NCI-H1930 (cell line): ENCODE data around the gene S1PR2.
A peak's percentile ranks its signal among the peaks of the same experiment; 100 is the strongest.
"Not testable (repeated sequence)": the region's sequence is repeated elsewhere in the genome, so short reads cannot be mapped to it uniquely, and the experiment has no call there.

Source experiments
- DNase-seq, 2 experiments: peaks; one replicate each; lab custom pipeline; 2025; lab: John Stamatoyannopoulos, UW

S1PR2 gene

DNA sequence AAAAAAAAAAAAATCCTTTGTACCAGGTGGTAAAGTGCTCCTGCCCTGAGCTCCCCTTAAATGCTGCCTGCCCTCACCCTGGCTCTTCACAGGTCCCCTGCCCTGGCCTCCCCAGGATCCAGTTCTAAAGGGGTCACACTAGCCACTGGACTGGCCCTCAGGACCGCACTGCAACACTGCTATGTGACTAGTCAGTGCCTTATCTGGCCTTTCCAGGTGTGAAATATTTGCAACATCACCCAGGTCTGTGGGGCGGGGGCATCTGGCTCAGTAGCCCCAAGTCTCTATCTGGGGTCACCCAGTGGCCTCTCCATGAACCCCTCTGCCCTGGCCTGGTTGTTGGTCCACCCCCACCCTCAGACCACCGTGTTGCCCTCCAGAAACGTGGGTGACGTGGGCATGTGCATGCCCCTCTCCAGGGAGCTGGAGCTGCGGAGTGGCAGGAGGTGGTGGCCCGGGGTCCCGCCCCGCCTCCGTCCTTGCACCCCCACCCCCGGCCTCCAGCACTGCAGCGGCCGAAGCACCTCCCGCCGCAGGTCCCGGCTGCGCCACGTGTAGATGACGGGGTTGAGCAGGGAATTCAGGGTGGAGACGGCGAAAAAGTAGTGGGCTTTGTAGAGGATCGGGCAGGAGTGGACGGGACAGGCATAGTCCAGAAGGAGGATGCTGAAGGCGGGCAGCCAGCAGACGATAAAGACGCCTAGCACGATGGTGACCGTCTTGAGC lies 7.5 kb downstream of the S1PR2 start:
- DNase-seq: no peak

DNA sequence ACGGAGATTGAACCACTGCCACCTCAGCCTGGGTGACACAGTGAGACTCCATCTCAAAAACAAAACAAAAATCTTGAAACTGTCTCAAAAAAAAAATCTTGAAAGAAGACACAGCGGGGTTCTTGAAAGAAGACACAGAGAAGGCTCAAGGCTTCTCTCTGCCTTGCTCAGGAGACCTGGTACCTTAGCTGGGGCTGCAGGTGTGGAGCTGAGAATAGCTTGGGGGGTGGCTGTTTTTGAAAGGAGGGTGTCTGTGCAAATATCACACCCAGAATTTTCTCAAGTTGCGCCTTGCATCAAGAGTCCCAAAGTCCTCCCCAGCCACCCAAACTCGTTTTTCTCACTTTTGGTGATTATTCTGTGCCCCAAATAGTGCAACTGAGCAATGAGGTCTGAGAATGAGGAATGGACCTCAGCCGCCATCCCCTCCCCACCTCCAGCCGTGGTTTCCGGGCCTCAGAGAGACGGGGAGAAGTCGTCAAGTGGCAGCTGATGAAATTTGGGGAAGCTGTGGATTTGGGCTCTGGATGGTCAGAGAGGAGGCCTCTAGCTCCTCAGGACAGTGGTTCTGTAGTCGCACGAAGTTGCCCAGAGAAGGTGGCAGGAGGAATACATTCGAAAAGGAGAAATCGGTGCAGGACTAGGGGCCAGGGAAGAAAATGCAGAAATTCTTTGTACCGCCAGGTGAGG lies 8.8 kb downstream of the S1PR2 start:
- no peak for DNase-seq

DNA sequence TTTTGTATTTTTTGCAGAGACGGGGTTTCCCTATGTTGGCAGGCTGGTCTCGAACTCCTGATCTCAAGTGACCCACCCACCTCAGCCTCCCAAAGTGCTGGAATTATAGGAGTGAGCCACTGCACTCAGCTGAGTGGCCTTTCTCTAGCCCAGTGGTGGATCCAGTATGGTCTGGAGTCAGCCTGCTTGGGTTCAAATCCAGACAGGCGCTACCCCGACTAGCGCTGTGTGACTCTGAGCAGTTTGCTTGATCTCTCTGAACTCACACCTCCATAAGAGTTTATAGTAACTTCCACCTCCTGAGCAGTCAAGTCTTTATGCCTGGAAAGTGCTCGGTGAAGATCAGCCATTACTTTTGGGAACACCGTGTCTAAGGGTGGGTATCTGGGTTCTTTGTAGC lies 10.4 kb downstream of the S1PR2 start:
- no peak for DNase-seq

DNA sequence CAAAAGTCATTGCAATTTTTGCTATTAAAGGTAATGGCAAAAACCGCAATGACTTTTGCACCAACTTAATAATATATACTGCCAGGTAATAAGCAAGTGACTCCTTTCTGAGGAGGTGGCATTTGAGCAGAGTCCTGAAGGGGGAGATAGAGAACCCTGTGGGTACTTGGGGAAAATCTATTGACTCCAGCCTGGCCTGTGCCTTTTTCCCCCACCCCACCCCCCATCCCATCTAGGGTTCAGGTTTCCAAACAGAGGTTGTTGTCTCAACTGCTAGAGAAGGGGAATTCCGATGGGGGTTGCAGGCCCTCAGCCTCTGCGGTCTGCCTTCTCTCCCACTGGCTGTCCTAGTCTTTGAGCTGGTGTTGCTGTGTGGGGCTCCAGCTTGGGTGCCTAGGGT lies 11.5 kb downstream of the S1PR2 start:
- no peak for DNase-seq

DNA sequence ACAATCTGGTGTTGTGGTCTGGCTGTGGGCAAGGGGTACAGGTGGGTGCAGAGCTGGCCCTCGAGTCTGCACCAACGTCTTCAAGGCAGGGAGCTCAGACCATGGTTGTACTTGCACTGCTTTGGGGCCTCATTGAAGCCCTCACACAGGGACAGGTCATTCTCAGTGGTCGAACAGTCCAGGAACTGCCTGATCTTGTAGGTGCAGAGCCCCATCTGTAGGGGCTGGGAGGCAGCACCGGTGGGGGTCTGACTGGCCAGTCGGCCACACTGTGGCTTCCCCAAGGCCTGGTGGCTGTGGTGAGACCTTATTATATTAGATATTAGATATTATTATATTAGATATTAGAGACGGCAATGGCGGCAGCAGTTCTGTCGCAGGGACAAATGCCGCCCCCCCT lies 14.0 kb downstream of the S1PR2 start:
- DNase-seq: no peak

DNA sequence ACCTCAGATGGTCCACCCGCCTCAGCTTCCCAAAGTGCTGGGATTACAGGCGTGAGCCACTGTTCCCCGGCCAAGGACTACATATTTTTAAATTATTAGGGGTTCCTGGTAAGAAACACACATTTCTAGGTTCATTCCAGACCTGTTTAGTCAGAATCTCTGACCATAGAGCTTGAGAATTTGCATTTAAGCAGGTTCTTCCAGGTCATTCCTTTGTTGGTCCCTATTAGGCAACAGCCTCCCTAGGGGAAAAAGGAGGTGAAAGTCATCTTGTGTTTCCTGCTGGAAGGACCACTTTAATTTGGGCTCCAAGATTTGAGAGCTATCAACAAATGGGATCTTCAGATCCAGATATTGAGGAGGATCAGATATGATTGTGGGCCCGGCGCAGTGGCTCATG lies 16.3 kb downstream of the S1PR2 start:
- no peak for DNase-seq

DNA sequence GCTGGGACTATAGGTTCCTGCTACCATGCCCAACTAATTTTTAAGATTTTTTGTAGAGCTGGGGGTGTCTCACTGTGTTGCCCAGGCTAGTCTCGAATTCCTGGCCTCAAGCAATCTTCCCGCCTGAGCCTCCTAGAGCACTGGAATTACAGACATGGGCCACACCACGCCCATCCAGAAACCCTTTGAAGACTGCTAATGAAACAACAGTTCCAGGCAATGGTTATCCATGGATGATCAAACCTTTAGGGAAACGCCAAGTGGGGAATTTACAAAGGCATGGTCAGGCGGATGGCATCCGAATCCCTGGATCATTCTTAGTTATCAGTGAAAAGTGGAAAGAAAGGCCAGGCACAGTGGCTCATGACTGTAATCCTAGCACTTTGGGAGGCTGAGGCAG lies 19.4 kb downstream of the S1PR2 start:
- DNase-seq: no peak

DNA sequence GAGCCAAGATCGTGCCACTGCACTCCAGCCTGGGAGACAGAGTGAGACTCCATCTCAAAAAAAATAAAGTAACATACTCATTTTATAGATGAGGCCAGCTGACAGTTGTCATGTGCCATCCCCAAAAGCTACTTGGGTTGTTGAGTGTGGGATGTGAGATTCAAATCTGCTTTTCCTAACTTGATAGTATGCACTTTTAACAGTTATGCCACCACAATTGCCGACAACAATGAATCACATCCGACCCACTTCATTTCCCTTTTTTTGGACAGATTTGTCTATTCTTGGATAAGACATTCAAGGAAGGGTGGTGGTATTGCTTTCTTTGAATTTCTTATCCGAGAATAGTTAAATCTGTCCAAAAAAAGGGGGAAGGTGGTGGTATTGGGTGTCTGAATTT lies 20.1 kb downstream of the S1PR2 start:
- no peak for DNase-seq

DNA sequence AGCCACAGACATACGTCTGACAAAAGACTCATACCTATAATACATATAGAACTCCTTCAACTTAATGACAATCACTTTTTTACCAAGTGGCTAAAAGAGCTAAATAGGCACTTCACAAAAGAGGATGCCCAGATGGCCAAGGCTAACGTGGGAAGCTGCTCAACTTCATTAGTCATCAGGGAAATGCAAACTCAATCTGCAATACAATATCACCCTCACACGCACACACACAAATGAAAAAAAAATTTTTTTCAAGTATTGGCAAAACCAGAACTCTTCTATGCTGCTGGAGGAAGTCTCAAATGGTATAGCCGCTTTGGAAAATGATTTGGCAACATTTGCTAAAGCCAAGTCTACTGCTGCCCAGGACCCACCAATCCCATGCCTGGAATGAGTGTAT lies 21.8 kb downstream of the S1PR2 start:
- DNase-seq: no peak

DNA sequence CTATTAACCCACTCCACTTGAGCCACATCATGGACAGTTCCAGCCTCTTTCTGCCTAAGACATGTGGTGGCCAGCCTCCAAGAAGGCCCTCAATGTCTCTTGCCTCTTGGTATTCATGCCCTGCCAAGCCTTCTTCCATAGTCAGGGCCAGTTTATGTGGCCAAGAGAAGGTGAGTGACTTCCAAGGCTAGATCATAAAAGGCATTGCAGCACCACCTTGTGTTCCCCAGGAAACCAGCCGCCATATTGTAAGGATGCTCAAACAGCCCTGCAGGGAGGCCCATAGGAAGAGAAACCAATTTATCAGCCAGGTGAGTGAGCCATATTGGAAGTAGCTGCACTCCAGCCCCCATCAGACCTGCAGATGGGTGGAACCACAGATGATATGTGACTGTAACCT lies 24.1 kb downstream of the S1PR2 start:
- no peak for DNase-seq

DNA sequence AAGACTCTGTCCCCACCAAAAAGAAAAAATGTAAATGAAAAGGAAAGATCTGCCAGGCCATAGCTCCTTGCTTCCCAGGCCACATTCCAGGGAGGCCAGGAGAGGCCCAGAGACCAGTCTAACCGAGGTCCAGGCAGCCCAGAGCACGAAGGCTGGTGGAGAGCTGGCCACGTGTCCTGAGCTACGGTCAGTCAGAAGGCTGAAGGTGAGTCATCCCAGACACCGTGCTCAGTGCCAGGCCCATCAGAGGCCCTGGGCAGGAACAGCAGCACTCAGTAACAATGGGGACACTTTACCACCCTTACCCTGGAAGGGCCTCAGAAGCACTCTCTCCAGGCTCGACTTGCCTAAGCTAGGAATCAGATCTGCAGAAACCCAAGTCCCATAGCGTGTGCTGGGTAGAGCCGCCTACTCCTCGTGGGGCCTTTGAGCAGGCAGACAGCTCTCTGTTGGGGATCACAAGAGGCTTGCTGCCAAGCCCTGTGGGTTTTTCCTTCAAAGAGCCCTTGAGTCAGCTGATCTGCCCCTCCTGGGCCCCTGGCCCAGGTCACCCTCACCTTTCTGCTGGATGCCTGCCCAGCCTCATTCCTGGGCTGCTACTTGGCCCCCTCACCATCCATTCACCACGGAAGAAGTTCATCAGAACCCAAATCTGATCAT lies 24.8 kb downstream of the S1PR2 start:
- DNase-seq: no peak

DNA sequence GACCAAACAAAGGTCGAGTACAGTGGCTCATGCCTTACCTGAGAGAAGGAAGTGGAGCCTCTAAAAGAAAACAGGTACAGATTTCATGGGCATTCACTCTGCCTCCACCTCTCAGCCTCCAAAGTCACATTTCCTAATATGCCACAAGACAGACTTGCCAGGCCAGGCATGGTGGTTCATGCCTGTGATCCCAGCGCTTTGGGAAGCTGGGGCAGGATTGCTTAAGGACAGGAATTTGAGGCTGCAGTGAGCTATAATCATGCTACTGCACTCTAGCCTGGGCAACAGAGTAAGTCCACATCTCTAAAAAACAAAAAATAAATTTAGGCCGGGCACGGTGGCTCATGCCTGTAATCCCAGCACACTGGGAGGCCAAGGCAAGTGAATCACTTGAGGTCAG lies 25.5 kb downstream of the S1PR2 start:
- no peak for DNase-seq

DNA sequence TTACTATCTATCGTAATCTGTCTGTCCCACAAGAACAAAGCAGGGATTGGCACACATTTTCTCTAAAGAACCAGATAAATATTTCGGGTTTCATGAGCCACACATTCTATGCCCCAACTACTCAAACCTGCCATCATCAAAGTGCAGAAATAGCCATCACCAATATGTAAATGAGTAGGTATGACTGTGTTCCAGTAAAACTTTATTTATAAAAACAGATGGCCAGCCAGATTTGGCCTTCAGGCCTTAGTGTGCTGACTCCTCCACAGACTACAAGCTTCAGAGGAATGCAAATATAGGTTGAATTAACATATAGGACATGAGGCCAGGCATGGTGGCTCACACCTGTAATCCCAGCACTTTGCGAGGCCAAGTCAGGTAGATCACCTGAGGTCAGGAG lies 27.4 kb downstream of the S1PR2 start:
- no peak for DNase-seq

DNA sequence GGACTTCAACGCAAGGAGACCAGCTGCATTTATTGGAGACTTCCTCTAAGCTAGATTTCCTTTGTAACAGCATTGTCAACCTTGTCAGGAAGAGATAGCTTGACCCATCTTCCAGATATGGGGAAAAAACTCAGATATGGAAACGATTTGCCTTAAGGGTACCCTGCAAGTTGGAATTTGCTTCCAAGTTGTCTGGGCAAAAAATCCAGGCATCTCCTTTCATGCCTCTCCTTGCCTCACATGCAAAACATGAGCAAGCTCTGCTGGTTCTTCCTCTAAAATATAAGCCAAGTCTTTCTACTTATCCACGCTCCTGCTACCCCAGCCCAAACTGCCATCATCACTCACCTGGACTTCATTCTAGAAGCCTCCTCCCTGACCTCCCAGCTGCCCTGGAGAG lies 30.0 kb downstream of the S1PR2 start:
- DNase-seq: no peak

DNA sequence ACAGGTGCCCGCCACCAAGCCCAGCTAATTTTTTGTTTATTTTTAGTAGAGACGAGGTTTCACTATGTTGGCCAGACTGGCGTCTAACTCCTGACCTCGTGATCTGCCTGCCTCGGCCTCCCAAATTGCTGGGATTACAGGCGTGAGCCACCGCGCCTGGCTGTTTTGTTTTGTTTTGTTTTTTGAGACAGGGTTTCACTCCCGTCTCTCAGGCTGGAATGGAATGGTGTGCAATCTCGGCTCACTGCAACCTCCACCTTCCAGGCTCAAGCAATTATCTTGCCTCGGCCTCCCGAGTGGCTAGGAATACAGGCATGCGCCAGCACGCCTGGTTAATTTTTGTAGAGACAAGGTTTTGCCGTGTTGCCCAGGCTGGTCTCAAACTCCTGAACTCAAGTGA lies 31.0 kb downstream of the S1PR2 start:
- DNase-seq: not testable (repeated sequence)

DNA sequence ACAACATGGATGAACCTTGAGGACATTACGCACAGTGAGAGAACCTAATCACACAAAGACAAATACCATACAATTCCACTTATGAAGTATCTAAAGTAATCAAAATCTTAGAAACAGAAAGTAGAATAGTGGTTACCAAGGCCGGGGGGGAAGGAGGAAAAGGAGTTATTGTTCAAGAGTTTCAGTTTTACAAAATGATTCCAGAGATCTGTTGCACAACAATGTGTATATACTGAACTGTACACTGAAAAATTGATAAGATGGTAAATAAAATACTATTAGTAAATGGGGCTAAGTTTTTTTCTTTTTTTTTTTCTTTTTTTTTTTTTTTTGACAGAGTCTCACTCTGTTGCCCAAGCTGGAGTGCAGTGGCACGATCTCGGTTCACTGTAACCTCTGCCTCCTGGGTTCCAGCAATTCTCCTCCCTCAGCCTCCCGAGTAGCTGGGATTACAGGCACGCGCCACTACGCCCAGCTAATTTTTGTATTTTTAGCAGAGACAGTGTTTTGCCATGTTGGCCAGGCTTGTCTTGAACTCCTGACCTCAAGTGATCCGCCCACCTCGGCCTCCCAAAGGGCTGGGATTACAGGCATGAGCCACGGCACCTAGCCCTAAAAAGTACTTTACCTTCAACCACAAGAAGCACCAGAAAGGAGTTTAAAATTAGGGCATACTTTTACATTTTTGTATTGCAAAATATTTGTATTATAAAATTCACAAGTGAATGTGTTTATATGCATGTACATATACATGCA lies 32.1 kb downstream of the S1PR2 start:
- DNase-seq: not testable (repeated sequence)

DNA sequence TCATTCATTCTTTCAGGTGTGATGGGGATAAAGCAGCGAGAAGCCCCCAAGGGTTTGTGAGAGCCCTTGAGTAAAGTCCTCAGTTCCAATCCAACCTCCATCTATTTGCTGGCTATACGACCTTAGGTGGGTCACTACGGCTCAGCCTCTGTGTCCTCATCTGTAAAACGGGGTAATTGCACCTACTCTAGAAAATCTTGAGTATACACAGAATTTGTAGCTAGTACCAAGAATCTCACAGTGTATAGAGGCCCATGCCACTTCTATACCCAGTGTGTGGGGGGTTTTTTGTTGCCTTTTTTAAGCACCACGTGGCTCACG lies 36.0 kb downstream of the S1PR2 start:
- no peak for DNase-seq

DNA sequence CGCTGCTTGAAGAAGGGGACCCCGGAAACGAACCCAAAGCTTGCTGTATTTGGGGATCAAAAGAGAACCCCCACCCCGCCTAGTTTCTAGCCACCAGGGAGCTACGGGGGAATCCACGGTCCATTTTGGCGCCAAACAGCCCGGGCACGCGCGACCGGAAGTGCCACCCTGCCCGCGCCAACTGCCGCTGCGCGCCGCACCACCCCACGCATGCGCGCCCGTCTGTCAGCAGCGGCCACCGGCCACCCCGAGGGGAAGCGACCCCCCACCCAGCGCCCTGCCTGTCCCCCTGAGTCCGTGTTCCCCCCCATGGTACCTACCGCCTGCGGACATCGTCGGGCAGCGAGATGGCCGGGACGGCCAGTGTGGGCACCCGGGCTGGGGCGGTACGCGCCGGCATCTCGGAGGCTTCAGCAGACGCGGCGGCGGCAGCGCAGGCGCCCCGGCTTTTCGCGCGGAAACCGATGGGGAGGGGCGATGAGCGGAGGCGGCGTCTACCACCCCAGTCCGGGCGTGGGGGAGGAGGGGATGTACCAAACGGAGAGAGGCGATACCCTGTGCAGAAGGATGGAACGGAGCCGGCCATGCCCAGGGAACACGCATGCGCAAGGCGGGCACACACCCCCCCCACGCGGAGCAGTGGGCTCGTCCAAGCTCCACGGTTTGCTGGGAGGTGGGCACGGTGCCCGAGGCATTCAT lies 36.5 kb downstream of the S1PR2 start, which contains the start of gene DNMT1:
Gene DNMT1, minus strand, starts transcription at position 454 of the 699 bp plus-strand sequence. Its CDS starts 54 bp downstream, at position 400.
- DNase-seq: peak; percentile 80 to 92

DNA sequence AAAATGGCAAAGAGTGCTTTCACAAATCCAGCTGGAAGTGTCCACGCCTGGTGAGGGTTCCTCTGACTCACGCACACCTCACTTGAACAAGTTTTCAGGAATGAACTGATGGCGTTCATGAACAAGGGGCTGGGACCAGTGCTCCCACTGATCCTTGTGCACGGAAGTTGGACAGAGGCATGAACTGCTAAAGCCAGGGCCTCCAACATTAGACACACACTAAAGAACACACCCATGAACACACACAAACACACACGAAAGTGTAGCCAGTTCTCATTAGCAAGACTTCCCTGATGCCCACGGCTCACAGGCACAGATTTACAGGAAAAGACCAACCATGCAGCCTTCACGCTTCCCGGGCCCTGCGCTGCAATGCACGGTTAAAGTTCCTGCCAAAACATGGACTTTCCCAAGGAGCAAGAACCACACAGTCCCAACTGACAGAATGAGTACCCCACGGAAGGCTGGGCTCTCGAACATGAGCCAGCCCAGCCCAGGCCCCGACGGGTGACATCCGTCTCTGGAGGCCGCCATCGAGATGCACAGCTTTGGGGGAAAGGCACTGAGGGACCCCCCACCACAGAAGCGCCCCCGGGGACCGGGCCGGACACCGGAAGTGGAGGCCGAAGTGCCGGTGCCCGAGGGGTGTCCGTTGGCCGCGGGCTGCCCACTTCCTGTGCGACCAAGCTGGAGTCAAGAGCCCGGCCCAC lies 37.2 kb downstream of the S1PR2 start:
- no peak for DNase-seq

DNA sequence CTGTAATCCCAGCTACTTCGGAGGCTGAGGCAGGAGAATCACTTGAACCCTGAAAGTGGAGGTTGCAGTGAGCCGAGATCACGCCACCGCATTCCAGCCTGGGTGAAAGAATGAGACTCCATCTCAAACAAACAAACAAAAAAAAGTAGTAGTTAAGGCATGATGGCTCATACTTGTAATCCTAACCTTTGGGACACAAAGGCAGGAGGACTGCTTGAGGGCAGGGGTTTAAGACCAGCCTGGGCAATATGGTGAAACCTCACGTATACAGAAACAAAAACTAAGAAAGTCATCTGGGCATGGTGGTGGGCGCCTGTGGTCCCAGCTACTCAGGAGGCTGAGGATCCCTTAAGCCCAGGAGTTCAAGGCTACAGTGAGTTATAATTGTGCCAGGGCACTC lies 38.2 kb downstream of the S1PR2 start:
- DNase-seq: no peak

DNA sequence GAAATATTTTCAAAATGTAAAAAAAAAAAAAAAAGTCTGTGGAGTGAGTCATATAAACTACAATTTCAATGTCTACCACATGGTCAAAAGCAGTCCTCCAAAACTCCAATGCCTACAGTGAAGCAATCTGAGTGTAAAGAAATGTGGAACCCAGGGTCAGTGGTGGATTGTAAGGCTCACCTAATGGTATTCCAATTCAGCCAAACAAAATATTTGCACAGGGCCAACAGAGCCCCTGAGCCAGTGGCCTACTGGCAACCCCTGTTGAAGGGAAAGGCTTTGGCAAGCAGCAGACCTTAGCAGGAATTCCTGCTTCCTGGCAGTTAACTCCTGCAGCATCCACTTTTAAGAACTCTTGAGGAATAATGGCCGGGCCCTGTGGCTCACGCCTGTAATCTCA lies 39.8 kb downstream of the S1PR2 start:
- DNase-seq: no peak
